Loucy (cell line): ENCODE measurements around the gene DCAF10.

Experiments used
- CTCF ChIP-seq: fragments of 200-600 bp; sonication (generic); conservative IDR thresholded peaks from 2 replicates; pipeline ENCODE4 v1.5.1; 2014; ENCODE audit warnings: mild to moderate bottlenecking, antibody characterized with exemption, low read length
- EZH2phosphoT487 ChIP-seq: fragments of 200-600 bp; IDR thresholded peaks from 2 replicates; pipeline ENCODE4 v1.6.1; 2018; ENCODE audit warnings: antibody characterized with exemption, mild to moderate bottlenecking, moderate library complexity, borderline replicate concordance

- TF ChIP-seq CTCF (no peak), EZH2phosphoT487 (no peak)
These were observed 110.7 kb downstream of the DCAF10 start for GRCh38 chr9:37911271-37911681.
